GM19328 (cell line): ENCODE data around the gene WDCP.

Experiments
- ATAC-seq: cut with Tn5 transposase; IDR thresholded peaks from one replicate; pipeline ENCODE4 v1.9.1; 2021; ENCODE audit warnings: mild to moderate bottlenecking, moderate library complexity; ENCODE audit not compliant: unreplicated experiment

Gene WDCP

DNA sequence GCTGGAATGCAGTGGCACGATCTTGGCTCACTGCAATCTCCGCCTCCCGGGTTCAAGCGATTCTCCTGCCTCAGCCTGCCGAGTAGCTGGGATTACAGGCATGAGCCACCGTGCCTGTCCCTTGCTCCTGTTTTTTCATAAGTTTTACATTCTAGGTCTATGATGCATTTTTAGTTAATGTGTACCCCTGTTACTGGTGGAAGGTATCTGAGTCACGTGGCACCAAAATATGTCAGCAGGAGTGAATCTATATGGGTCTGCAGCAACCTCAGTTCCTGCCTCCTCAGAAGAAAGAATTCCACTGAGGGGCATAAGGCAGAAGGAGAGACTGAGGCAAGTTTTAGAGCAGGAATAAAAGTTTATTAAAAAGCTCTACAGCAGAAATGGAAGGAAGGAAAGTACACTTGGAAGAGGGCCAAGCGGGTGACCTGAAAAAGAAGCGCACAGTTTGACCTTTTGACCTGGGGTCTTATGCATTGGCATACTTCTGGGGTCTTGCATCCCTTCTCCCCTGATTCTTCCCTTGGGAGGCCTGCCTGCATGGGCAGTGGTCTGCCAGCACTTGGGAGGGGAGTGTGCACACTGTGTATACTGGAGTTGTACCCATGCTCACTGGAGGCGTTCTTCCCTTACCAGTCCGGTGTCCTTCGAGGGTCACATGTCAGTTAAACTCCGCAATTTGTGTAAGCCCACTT, 38.4 kb downstream of the WDCP start:
- no peak for ATAC-seq

DNA sequence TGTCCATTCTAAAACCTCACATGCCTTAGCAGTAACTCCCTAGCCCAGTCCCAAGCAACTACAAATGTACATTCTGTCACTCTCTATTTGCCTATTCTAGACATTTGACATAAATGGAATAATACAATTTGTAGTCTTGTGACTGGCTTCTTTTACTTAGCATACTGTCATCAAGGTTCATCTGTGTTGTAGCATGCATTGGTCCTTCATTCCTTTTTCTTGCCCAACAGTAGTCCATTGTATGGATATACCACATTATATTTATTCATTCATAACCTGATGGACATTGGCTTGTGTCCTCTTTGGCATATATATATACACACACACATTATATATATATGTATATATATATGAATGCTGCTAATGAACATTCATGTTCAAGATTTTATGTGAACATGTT, 39.5 kb downstream of the WDCP start:
- no peak for ATAC-seq

GRCh38 chr2:23994567-23994966, 52.6 kb downstream of the WDCP start:
- ATAC-seq: no peak

- ATAC-seq: no peak
Measured at GRCh38 chr2:23993736-23994269, 53.4 kb downstream of the WDCP start.

DNA sequence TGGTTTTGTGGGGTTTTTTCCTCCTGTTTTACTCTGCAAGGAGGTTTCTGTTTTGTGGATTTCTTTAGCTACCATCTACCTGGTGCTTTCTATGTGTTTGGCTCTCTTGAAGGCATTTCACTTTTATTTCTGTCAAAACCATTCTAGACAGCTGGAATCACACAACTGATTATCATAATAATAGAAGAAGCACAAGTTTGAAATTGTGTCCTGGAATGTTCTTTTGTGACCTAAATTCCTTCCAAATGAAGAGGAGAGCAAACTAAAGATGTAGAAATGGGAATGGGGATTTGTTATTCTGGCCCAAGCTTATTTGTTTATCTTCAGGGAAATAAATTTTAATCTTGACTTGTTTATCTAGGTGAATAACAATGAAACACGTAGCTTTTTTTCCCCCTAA, 54.3 kb downstream of the WDCP start:
- no peak for ATAC-seq

DNA sequence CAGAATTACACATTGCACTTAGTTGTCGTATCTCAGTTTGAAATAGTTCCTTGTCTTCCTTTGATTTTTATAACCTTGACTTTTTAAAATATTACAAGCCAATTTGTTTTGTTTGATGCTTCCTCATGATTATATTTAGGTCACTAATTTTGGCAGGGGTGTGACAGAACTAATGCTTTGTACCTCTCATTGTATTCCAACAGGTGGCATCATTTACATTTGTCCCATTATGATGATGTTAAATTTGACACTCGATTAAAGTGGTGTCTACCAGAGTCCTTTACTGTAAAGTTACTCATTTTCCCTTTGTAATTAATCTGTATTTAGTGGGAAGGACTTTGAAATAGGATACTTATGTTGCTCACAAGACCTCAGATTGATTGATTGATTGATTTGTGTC, 58.8 kb downstream of the WDCP start:
- no peak for ATAC-seq
